Nephron (organoid): ENCODE measurements around the gene OR56A5.

Source experiments
- H3K27ac Mint-ChIP-seq, 3 experiments: 2 replicates each; pipeline ENCODE4 v1.8.0; 2020; ENCODE audit warnings: mixed read lengths in 3 of 3, mild to moderate bottlenecking in 2 of 3, moderate library complexity in 1 of 3
- H3K27me3 Mint-ChIP-seq: 2 replicates; pipeline ENCODE4 v1.8.0; 2021; ENCODE audit warnings: low read depth, mild to moderate bottlenecking, moderate library complexity, mixed read lengths
- H3K36me3 Mint-ChIP-seq: 2 replicates; pipeline ENCODE4 v1.8.0; 2020; ENCODE audit warnings: low read depth, mixed read lengths
- H3K4me1 Mint-ChIP-seq: 2 replicates; pipeline ENCODE4 v1.8.0; 2020; ENCODE audit warnings: mixed read lengths
- H3K4me3 Mint-ChIP-seq, 3 experiments: 2 replicates each; pipeline ENCODE4 v1.8.0; 2020; ENCODE audit warnings: mild to moderate bottlenecking in 3 of 3, mixed read lengths in 3 of 3, moderate library complexity in 2 of 3
- H3K9me3 Mint-ChIP-seq: 2 replicates; pipeline ENCODE4 v1.8.0; 2020; ENCODE audit warnings: mixed read lengths
- CTCF ChIP-seq, 3 experiments: fragments of 200-600 bp; sonication (generic); IDR thresholded peaks; one replicate each; pipeline ENCODE4 v1.5.0; 2021; ENCODE audit warnings: antibody characterized with exemption in 3 of 3; ENCODE audit not compliant: unreplicated experiment in 3 of 3

The OR56A5 gene

GRCh38 chr11:5923427-5923776, 44.9 kb downstream of the OR56A5 start:
- H3K4me1 Mint-ChIP-seq, result no peaks in the 10 kb centered on the region
- peaks cover 22% of the 10 kb centered on the region for H3K9me3 Mint-ChIP-seq
- H3K27me3 Mint-ChIP-seq, result peaks cover 3% of the 10 kb centered on the region
- H3K36me3 Mint-ChIP-seq, result no peaks in the 10 kb centered on the region
- H3K27ac Mint-ChIP-seq, result no peak overlapping the region
- no peak overlapping the region for H3K4me3 Mint-ChIP-seq
- TF ChIP-seq CTCF (IDR thresholded peaks at IDR 0.05; ENCODE audit: unreplicated experiment in 3 of 3), result no peak

GRCh38 chr11:5922749-5923426, 45.4 kb downstream of the OR56A5 start:
- peaks cover 3% of the 10 kb centered on the region for H3K27me3 Mint-ChIP-seq
- H3K27ac Mint-ChIP-seq, result no peak overlapping the region
- H3K4me3 Mint-ChIP-seq, result no peak overlapping the region
- H3K36me3 Mint-ChIP-seq, result no peaks in the 10 kb centered on the region
- H3K9me3 Mint-ChIP-seq, result peaks cover 20% of the 10 kb centered on the region
- TF ChIP-seq CTCF (IDR thresholded peaks at IDR 0.05; ENCODE audit: unreplicated experiment in 3 of 3), result no peak
- H3K4me1 Mint-ChIP-seq, result no peaks in the 10 kb centered on the region
